Kidney capillary endothelial cell (primary cell): ENCODE measurements around the gene ZFX.
"Not testable (repeated sequence)": the region's sequence is repeated elsewhere in the genome, so short reads cannot be mapped to it uniquely, and the experiment has no call there.

Source experiments
- DNase-seq: peaks from one replicate; pipeline ENCODE4 v3.0.0-alpha.2; 2018; ENCODE audit warnings: low spot score

Gene ZFX

DNA sequence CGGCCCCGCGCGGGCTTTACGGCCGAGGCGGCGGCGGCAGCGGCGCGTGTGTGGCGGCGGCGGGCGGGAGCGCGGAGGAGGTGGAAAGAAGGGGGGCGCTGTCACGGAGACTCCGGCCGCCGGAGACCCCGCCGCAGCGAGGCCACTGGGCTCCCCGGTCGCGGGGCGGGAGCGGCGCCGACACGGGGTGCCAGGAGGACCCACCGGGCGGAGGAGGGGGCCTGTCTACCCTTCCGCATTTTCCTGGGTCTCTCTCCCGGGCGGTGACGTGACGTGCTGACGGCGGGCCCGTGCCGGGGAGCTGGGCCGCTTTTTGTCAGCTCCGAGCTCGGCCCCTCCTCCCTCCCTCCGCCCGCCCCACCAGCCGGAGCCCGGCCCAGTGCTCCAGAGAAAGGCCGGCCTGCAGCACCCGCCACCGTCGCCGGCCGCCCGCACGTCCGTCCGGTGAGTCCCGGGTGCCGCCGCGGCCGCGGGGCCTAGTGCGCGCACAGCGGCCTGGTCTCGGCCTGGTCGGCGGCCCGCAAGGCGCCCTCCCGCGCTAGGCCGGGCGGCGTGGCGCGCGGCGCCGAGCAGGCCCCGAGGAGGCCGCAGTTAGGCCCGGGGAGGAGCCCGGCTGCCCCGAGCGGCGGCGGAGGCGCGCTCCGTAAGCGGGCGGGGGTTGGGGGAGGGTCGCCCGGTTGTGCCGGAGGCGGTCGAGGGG is at the start of gene ZFX:
Gene ZFX, plus strand, starts transcription at position 379 of the 700 bp plus-strand sequence. CDS start 23,014 bp downstream, outside the sequence.
- DNase-seq = peak; percentile 22

DNA sequence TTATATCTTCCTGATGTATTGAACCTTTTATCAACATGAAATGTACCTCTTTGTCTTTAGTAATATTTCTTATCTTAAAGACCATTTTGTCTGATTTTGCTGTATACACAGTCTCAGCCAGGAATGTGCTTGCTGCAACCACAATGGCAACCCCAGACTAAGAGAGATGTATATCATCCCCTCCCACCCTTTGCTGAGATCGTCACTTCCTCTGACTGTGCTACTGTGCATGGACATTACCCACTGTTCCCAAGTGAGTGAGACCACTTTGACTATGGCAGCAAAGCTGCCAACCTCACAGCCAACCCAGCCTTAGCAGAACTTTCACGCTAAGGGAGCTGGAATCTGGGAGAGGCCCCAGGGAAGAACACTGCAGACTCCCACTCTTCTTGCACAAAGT is 48.8 kb upstream of the ZFX start:
- peak; percentile 10 for DNase-seq

DNA sequence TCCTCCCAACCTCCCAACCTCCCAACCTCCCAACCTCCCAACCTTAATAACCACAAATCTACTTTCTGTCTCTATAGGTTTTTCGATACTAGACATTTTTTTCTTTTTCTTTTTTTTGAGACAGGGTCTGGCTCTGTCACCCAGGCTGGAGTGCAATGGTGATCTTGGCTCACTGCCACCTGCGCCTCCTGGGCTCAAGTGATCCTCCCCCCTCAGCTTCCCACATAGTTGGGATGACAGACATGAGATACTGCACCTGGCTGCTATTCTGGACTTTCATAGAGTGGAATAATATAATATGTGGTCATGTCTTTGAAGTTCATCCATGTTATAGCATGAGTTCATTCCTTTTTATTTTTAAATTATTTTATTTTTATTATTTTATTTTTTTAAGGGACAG is 39.5 kb upstream of the ZFX start:
- DNase-seq = no peak

DNA sequence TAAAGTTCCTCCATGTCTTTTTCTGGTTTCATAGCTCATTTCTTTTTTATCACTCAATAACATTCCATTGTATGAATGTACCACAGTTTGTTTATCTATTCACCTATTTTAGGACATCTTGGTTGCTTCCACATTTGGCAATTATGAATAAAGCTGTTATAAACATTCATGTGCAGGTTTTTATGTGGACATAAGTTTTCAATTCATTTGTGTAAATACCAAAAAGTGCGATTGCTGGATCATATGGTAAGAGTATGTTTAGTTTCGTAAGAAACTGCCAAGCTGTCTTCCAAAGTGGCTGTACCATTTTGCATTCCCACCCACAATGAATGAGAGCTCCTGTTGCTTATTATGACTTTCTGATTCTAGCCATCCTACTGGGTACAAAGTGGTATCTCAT is 36.3 kb upstream of the ZFX start:
- DNase-seq = no peak

DNA sequence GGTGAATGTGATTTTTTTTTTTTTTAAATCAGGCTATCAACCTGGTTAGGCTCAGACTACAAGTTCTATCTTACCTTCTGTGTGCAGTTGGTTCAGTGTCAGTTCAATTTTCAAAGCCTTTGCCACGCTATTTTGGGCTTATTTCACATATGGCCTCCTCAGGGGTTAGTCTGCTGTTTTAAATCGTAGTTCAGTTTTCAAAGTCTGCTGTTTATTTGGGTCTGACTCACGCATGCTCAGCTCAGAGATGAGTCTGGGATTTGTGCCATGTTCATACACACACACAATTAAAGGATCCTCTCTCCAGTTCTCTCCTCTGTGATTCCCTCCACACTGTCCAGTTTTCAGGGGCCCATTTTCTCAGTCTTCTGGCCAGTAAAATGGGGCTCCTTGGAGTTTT is 32.3 kb upstream of the ZFX start:
- DNase-seq = no peak

DNA sequence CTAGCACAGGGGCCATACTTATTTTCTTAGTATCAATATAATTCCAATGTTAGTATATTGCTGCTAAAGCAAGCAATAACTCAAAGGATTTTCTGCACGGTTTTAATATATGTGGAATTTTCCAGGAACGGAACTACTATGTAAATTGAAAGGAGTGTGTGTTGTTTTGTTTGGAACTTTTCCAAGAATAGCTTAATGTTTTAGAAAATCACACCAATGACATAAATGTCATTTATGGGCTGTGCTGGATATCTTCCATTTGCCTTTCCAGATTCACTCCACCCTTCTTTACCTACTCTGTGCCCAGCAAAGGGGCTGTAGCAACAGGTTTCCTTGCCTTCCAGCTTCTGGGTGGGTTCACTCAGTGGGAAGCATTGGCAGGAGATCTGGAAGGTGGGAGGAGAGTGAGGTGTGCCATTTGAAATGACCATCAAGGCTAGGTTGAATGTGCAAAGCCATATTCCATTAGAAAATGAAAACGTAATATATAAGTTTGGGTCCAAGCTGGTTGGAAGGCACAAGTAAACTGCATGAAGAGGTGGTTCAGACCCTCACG is 25.2 kb upstream of the ZFX start:
- DNase-seq = no peak

DNA sequence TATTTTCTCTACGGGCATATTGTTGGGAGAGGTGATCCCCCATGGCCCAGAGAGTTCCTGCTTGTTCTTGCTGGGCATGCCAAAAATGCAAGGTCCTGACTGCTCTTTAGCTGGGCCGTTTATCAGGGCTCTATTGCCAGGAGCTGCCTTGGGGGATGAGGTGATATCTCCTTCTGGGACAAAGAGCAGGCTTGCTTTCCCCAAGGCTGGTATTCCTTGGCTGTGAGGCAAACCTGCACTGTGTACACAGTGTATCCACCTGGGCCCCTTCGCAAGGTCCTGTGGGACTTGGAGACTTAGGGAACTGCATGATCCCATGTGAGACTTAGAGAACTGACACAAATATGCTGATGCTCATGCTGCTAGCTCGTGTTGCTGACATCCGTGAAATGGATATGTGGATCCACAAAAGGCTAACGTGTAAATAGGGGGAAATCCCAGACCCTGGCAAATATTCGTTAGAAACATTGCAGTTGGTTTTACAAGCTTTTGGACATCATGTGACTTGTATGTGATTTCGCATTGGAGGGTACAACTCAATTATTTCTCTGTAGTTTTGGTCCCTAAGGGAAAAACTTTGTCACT is 24.4 kb upstream of the ZFX start:
- DNase-seq = no peak

DNA sequence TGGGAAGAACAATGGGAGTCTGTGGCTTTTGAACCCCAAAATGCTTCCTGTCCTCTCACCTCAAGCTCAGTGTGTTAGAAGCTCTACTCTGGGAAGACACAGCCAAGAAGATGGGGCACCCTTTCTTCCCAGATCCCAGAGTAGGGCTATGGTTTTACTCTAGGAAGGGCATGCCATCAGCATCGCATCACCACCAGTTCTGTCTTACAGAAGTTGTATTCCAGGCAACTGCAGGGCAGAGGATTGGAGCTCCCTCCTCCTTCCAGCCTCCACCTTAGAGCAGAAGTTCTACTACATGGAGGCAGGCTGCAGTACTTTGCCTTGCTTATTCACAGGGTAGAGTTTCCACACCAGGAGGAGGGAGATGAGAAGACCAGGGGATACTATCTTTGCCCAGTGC is 18.1 kb upstream of the ZFX start:
- no peak for DNase-seq

DNA sequence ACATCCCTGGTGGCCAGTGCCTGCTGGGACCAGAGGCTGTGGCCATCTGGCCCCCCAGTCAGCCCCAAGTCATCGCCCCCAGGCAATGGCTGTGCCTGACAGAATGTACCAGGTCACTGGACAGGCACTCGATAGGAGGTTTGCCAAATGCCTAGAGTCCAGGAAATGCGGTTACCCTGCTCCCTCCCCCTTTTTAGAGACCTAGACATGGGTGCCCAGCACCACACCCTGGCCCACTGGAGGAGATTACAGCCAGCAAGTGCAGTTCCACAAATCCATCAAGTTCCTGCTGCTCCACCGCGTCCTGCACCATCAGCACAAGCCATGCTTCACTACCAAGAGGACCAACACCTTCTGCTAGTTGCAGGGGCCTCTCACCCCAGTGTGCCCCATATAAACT is 16.2 kb upstream of the ZFX start:
- no peak for DNase-seq

DNA sequence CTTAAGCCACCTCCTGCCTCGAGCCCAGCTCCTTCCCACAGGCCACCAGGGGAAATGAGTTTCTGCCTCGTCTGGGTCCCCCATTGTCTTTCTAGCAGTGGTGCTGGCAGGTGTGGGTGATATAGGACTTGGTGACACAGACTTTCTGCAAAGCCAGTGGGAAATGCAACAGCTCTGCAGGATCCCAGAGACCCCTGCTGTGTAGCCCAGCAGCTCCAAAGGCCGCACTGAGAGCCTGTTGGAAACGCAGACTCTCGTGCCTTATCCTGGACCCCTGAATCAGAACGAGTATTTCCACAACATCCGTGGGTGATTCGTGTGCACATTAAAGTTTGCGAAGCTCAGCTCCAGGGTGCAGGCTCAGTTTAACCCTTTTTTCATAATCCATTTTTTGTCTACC is 13.8 kb upstream of the ZFX start:
- DNase-seq = not testable (repeated sequence)

DNA sequence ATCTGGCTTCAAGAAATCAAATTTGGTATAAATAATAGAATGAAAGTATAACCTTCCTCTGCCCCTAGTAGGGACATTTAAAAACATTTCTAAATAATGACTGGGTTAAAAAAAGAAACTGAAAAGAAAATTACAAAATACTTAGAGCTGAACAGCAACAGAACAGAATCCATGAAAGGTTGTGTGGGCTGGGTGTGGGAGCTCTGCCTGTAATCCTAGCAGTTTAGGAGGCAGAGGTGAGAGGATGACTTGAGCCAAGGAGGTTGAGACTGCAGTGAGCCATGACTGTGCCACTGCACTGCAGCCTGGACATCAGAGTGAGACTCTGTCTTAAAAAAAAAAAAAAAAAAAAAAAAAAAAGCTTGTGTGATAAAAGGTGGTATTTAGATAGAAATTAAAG is 12.3 kb upstream of the ZFX start:
- no peak for DNase-seq

DNA sequence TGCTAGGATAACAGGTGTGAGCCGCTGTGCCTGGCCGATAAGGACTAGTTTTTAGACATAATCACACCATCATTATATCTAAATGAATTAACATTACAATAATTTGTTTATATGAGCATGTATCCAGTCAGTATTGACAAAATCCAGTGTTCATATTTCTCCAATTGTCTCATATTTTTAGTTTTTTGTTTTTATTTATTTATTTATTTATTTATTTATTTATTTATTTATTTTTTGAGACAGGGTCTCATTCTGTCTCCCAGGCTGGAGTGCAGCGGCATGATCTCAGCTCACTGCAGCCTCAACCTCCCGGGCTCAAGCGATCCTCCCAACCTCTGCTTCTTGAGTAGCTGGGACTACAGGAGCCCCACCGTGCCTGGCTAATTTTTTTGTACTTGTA is 5.5 kb upstream of the ZFX start:
- DNase-seq = not testable (repeated sequence)

DNA sequence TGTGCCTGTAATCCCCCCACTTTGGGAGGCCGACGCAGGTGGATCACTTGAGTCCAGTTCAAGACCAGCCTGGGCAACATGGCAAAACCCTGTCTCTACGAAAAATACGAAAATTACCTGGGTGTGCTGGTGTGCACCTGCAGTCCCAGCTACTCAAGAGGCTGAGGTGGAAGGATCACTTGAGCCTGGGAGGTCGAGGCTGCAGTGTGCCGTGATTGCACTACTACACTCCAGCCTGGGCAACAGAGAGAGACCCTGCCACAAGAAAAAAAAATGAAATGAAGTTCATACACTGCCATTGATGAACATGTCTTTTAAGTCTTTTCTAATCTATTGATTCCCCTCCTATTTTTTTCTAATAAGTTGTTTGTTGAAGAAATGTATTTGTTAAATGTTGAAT is 5.0 kb upstream of the ZFX start:
- no peak for DNase-seq

DNA sequence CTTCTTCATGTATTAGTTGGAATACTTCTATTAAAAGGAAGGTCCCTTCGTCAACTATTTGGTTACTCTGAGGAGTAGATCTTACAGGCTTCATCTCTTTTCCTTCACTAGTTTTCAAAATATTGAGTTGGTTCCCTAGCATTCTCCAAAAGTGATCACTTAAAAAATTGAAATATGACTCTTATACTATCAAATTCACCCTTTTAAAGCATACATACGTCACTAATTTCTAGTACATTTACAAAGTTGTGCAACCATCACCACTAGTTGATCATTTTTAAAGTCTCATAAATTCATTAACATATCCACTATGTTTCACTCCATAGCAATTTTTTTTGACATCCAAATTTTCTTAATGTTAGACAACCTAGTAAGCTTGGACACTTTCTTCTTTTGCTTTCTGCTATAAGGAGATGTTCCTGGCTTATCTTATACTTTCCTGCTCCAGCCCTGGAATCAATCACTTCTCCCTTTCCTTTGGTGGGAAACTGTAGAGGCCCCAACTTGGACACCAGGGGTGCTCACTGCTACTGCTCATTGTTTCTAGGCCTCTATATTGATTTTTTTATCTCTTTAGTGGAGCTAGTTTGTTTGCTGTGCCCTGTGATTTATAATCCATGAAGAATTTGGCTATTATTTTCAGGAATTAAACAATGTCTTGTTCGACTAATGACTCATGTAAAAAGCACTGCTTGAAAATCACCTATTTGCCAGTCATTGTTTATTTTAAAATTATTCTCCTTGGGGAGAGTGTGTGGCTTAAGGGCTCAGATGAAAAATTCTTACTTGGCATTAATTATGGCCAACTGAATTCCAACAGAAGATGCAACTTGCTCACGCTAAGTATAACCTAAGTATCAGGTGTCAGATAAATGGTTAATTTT is 4.0 kb upstream of the ZFX start:
- DNase-seq = peak; percentile 30

DNA sequence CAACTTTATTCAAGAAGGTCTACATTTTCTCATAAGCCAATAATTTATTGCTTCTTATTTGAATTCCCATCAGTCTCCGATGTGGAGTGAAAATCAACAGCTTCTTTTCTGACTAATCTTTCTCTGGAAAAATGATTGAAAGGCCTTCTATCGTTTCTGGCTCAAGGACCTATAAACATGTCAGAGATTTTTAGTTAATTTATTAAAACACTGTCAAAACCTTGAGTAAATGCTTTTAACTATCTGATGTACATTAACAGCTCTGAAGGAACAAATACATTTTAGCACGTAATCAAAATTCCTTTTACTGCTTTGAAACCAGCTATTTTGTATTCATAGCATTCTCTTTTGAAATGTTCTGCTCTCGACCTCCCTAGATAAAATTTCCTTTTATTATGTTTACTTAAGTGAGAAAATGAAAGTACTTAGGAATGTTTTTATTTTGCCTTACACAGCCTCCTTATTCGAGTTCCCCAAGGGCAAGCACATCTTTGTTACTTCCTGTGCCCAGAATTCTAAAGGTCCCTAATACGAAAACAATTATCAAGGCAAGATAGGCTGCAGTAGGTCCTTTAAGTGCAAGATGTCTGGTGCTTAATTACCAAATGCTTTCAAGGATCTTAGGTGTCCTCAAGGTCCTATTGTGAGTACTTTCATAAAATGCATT is 3.1 kb upstream of the ZFX start:
- DNase-seq = peak; percentile 13

DNA sequence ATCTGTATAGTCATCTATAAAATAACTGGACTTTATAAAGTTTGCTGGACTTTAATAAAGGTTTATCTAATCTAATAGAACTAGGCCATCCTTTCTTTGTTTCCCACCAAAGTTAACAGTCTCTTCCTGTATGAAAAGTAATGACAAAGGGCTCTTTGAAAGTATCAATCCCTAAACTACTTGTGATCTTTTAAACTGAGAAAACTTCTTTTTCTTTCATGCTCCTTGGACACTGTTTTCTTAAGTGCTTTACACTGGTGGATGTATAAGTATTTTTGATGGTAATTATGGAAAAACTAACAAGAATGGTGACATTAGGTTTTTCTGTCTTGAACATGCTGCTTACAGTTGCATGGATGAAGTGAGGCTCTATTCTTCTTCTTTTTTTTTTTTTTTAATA is 2.4 kb upstream of the ZFX start:
- DNase-seq = no peak

DNA sequence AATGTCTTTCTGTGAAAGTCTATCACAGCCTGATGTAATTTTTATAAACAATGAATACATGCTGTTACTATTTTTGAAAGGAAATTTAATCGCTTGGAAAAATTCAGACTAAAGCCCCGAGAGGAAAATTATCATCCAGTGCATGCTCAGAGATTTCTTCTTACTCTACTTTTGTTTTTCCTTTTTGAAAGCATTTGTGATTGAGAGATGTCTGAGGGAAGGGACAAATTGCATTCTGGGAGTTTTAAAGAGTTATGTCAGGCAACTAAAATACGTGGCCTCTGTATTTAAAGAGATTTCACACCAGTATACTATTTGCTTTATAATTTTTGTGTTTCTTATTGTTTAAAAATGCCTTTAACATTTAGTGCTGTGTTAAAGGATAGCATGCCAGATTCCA is 1.4 kb upstream of the ZFX start:
- peak; percentile 27 for DNase-seq

DNA sequence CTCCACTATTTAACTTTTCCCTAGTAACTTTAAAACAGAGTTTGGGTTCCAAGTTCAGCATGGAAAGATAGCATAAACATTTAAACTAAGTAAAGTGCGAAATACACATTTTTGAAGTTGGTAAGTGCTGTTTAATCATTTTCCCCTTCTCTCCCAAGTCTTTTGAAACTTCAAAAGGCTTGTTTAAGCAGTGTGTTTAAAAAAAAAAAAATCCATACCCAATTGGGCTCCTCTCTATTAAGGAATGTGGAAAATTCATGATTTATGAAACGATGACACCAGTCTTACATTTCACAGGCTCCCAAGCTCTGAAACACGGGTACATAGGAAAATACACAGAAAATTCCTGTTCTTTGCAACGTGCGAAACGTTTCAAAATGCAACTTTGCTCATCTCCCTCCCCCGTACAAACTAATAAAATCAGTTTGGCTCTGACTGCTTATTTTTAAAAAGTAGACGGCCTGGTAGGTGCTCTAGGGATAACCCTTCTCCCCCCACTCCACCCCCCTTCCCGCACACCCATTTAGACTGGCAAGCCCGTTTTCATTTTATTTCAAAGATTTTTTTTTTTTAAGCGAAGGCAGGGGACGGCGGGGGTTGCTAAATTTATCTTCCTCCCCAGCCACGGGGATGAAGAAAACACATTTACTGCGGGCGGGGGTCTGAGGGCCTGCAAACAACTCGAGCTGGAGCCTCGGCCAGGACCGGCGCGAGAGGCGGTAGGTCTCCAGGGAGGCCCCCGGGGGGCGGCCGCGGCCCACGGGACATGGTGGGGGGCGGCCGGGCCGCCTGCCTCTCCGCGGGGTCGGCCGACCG is 786 bp upstream of the ZFX start:
- peak; percentile 42 for DNase-seq

DNA sequence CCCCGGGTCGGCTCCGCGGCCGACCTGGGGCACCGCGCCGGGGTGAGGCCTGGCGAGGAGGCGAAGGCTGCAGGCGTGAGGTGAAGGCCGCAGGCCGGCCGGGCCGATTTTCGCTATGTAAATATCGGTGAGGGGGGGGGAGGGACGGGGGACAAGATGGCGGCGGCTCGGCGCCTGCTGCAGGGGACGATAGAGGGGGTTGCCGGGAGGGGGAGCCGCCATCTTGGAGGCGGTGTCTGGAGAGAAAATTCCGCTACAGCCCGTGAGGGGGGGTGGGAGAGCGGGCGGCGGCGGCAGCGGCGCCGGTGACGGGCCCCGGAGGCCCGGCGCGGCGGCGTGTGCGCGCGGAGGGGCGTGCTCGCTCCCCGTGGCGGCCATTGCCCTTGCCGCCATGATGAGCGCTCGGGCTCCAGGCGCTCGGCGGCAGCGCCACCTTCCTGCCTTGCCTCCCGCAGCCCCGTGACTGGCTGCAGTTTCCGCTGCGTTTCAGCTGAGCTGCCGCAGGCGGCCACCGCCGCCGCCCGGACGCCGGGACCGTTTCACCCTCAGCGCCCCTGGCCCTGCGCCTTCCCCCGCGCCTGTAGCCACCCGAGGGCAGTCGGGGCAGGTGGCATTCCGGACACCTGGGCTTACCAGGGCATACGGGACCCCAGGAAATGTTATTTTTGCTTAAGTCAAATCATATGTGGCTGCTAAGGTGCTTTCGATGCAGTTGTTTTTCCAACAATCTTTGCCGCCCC is 692 bp downstream of the ZFX start:
- peak; percentile 70 for DNase-seq

DNA sequence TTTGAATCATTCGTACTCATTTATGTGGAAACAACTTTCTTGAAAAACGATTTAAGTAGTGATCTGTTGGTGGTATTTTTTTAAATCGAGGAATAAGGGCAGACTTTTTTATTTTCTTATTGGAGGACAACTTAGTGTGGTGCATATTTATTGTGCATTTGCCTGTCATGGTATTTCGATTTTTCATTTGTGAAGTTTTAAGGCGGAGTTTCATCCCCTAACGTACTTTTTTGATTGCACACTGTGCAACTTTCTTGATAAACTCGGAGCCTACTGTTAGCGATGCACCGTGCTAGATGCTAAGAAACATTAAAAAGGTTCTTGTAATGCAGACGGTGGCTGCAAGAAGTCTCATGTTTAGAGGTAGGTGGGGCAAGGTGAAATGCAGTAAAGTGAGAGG is 1.4 kb downstream of the ZFX start:
- no peak for DNase-seq

DNA sequence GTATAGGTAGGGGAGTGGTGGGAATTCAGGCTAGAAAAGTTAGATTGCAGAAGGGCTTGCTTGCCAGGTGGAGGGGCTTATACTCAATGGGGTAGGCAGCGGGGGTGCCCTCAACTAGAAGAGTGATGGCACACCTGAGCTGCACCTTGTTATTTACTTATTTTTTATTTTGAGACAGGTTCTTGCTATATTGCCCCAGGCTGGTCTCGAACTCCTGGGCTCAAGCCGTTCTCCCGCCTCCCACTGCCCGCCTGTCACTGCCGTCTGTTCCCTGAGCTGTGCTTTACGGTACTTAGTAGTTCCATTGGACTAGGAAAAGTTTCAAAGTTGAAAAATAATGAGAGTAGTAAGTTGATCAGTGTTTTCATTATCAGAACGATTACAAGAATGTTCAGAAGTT is 2.0 kb downstream of the ZFX start:
- no peak for DNase-seq
